ENCODE results near the gene GAS2L3. TPM values are rescaled to one million over a fixed set of nuclear protein-coding genes. Genes with fewer than 3 reads are reported as not detected.
"Not testable (repeated sequence)": the region's sequence is repeated elsewhere in the genome, so short reads cannot be mapped to it uniquely, and the experiment has no call there.

GAS2L3 gene
- polyA plus RNA-seq, 3 donors, result 0.53 to 1.6 (median 1.1) TPM

- WGBS (ENCODE audit: insufficient coverage), result no CpG with 5 or more reads among the region's 2 CpGs
- no peak overlapping the region for H3K4me3 Mint-ChIP-seq
- Histone ChIP-seq H3K9me3 (replicated peaks in 1 of 2; ENCODE audit: control insufficient read depth in 1 of 2, insufficient read depth in 1 of 2, low read length in 2 of 2) (no peaks in the 10 kb centered on the region), H3K27ac (ENCODE audit: low read depth in 1 of 2, low read length in 2 of 2) (no peak overlapping the region), H3K9ac (ENCODE audit: insufficient read depth, low read length, poor library complexity, severe bottlenecking) (no peak overlapping the region), H3K4me1 (ENCODE audit: control insufficient read depth in 1 of 2, insufficient read depth in 2 of 2, low read length in 2 of 2) (no peaks in the 10 kb centered on the region), H3K79me2 (ENCODE audit: insufficient read depth, low read length) (no peaks in the 10 kb centered on the region), H3K36me3 (replicated peaks in 1 of 2; ENCODE audit: control insufficient read depth in 1 of 2, insufficient read depth in 2 of 2, low read length in 2 of 2) (no peaks in the 10 kb centered on the region), H2AFZ (ENCODE audit: insufficient read depth, low read depth, low read length, poor library complexity, severe bottlenecking) (no peak overlapping the region), H3K4me3 (replicated peaks in 1 of 3; ENCODE audit: low read depth in 2 of 3, low read length in 3 of 3) (no peak overlapping the region), H3K4me2 (replicated peaks; ENCODE audit: extremely low read depth, low read length, poor library complexity, severe bottlenecking) (no peak overlapping the region), H3K27me3 (ENCODE audit: control insufficient read depth in 2 of 2, insufficient read depth in 2 of 2, low read length in 2 of 2) (no peaks in the 10 kb centered on the region), H4K20me1 (ENCODE audit: insufficient read depth, low read length) (no peaks in the 10 kb centered on the region)
- no peak for DNase-seq
- TF ChIP-seq, protein P1, sequence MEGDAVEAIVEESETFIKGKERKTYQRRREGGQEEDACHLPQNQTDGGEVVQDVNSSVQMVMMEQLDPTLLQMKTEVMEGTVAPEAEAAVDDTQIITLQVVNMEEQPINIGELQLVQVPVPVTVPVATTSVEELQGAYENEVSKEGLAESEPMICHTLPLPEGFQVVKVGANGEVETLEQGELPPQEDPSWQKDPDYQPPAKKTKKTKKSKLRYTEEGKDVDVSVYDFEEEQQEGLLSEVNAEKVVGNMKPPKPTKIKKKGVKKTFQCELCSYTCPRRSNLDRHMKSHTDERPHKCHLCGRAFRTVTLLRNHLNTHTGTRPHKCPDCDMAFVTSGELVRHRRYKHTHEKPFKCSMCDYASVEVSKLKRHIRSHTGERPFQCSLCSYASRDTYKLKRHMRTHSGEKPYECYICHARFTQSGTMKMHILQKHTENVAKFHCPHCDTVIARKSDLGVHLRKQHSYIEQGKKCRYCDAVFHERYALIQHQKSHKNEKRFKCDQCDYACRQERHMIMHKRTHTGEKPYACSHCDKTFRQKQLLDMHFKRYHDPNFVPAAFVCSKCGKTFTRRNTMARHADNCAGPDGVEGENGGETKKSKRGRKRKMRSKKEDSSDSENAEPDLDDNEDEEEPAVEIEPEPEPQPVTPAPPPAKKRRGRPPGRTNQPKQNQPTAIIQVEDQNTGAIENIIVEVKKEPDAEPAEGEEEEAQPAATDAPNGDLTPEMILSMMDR (IDR thresholded peaks at IDR 0.05), result no peak
- intact Hi-C loops (cut with micrococcal nuclease), result no loop called here
- no peak overlapping the region for H3K27ac Mint-ChIP-seq
- peaks cover 0 to 2% (median 2%) of the 10 kb centered on the region in 3 donors for H3K27me3 Mint-ChIP-seq (ENCODE audit: low read depth in 3 of 3)
- H3K36me3 Mint-ChIP-seq, result no peaks in the 10 kb centered on the region
- peaks cover 0 to 1% (median 0%) of the 10 kb centered on the region in 7 donors for H3K9me3 Mint-ChIP-seq
- H3K4me1 Mint-ChIP-seq, result no peaks in the 10 kb centered on the region
Observed at GRCh38 chr12:100557357-100557756, 16.1 kb upstream of the GAS2L3 start.

GRCh38 chr12:100559261-100559660 is 14.2 kb upstream of the GAS2L3 start:
- H3K27me3 Mint-ChIP-seq (ENCODE audit: low read depth in 3 of 3); H3K27me3 ChIP-seq (ENCODE audit: control insufficient read depth in 2 of 2, insufficient read depth in 2 of 2, low read length in 2 of 2); H3K9me3 ChIP-seq (replicated peaks in 1 of 2; ENCODE audit: control insufficient read depth in 1 of 2, insufficient read depth in 1 of 2, low read length in 2 of 2); H4K20me1 ChIP-seq (ENCODE audit: insufficient read depth, low read length); H3K36me3 Mint-ChIP-seq; H3K27ac Mint-ChIP-seq; DNase-seq; H2AFZ ChIP-seq (ENCODE audit: insufficient read depth, low read depth, low read length, poor library complexity, severe bottlenecking); H3K9me3 Mint-ChIP-seq; H3K4me1 ChIP-seq (ENCODE audit: control insufficient read depth in 1 of 2, insufficient read depth in 2 of 2, low read length in 2 of 2); H3K27ac ChIP-seq (ENCODE audit: low read depth in 1 of 2, low read length in 2 of 2); H3K4me1 Mint-ChIP-seq; intact Hi-C loops (cut with micrococcal nuclease); H3K4me3 Mint-ChIP-seq; H3K4me2 ChIP-seq (replicated peaks; ENCODE audit: extremely low read depth, low read length, poor library complexity, severe bottlenecking); H3K4me3 ChIP-seq (replicated peaks in 1 of 3; ENCODE audit: low read depth in 2 of 3, low read length in 3 of 3); H3K9ac ChIP-seq (ENCODE audit: insufficient read depth, low read length, poor library complexity, severe bottlenecking); H3K36me3 ChIP-seq (replicated peaks in 1 of 2; ENCODE audit: control insufficient read depth in 1 of 2, insufficient read depth in 2 of 2, low read length in 2 of 2); H3K79me2 ChIP-seq (ENCODE audit: insufficient read depth, low read length): not testable (repeated sequence)
- 97% methylated on average over 15 of the region's 21 CpGs for WGBS (ENCODE audit: insufficient coverage)
